ENCODE data around the gene PPP2R5D.

DNA sequence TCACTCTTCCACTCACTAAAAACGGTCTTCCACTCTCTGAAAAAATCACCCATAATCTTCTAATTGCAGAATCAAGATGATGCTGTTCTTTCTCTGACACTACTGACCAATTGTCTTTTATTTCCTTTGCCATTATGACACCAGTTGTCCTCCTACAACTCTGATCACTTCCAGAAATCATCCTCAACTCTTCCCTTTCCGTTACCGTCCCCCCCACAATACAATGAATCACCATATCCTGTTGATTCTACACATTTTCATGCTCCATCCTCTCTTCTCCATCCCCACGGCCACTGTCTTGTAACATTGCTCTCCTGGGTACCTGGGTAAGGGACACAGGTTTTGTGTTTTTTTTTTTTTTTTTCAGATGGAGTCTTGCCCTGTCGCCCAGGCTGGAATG is 2.5 kb upstream of the PPP2R5D start:
- no peak for TF ChIP-seq EZH2 (IDR thresholded peaks at IDR 0.05; ENCODE audit: borderline replicate concordance, low read depth, low read length, severe bottlenecking)
- TF ChIP-seq, protein P1, sequence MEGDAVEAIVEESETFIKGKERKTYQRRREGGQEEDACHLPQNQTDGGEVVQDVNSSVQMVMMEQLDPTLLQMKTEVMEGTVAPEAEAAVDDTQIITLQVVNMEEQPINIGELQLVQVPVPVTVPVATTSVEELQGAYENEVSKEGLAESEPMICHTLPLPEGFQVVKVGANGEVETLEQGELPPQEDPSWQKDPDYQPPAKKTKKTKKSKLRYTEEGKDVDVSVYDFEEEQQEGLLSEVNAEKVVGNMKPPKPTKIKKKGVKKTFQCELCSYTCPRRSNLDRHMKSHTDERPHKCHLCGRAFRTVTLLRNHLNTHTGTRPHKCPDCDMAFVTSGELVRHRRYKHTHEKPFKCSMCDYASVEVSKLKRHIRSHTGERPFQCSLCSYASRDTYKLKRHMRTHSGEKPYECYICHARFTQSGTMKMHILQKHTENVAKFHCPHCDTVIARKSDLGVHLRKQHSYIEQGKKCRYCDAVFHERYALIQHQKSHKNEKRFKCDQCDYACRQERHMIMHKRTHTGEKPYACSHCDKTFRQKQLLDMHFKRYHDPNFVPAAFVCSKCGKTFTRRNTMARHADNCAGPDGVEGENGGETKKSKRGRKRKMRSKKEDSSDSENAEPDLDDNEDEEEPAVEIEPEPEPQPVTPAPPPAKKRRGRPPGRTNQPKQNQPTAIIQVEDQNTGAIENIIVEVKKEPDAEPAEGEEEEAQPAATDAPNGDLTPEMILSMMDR (IDR thresholded peaks at IDR 0.05; ENCODE audit: borderline replicate concordance, extremely low read depth, low read length, poor library complexity, severe bottlenecking): no peak

Data from DND-41 (cell line).